Urinary bladder (tissue), 4 donors: Measurements from ENCODE around the gene SPATS2L. TPM values are rescaled to one million over a fixed set of nuclear protein-coding genes. Genes with fewer than 3 reads are reported as not detected.

Experiments
- DNase-seq: peaks from one replicate; pipeline ENCODE4 v3.0.0-alpha.2; 2015; ENCODE audit errors: extremely low spot score
- H3K27ac ChIP-seq: one replicate; pipeline ENCODE4 v1.5.1; 2013; ENCODE audit warnings: low read depth, mild to moderate bottlenecking, moderate library complexity
- H3K36me3 ChIP-seq: one replicate; pipeline ENCODE4 v1.6.1; 2013; ENCODE audit warnings: mild to moderate bottlenecking, moderate library complexity; ENCODE audit not compliant: insufficient read depth
- H3K4me1 ChIP-seq: one replicate; pipeline ENCODE4 v1.6.1; 2013; ENCODE audit warnings: mild to moderate bottlenecking, moderate library complexity; ENCODE audit not compliant: insufficient read depth
- H3K4me3 ChIP-seq: one replicate; pipeline ENCODE4 v1.5.1; 2013; ENCODE audit warnings: low read depth, low read length
- WGBS: extraction: QIAGEN DNeasy Blood & Tissue Kit; methylation state at CpG from one replicate; pipeline ENCODE4 v1.1.7; 2013; 5-methylcytosine and 5-hydroxymethylcytosine counted together
- polyA plus RNA-seq: library from polyadenylated mRNA; stranded (reverse); fragments of 200-250 nt; gene quantifications from one replicate; pipeline ENCODE4 v1.2.3, GENCODE V29; 2013
- total RNA-seq: library from RNA; depleted of rRNA; stranded (reverse); fragments of >200 nt; gene quantifications from one replicate; pipeline ENCODE4 v1.2.3, GENCODE V29; 2014
- donor health status: healthy with polysubstance abuse.
- donor health status: healthy.

Gene SPATS2L
- total and polyA plus RNA-seq, 2 donors, result 57.7 to 128 TPM

GRCh38 chr2:200394045-200394444 is 87.6 kb downstream of the SPATS2L start:
- WGBS, result 98% methylated on average over 7 of the region's 7 CpGs
- H3K36me3 ChIP-seq, result peaks cover 2% of the 10 kb centered on the region
- DNase-seq, result no peak
- no peak overlapping the region for H3K27ac ChIP-seq
- no peak overlapping the region for H3K4me3 ChIP-seq
- H3K4me1 ChIP-seq, result no peaks in the 10 kb centered on the region

- no peak overlapping the region for H3K4me3 ChIP-seq
- DNase-seq, result no peak
- WGBS, result 63% methylated on average over 2 of the region's 2 CpGs
- no peaks in the 10 kb centered on the region for H3K4me1 ChIP-seq
- no peak overlapping the region for H3K27ac ChIP-seq
- no peaks in the 10 kb centered on the region for H3K36me3 ChIP-seq
These were observed 90.3 kb downstream of the SPATS2L start for GRCh38 chr2:200396781-200397242.

GRCh38 chr2:200397785-200398184 is 91.3 kb downstream of the SPATS2L start:
- Histone ChIP-seq H3K4me3 (no peak overlapping the region), H3K4me1 (no peaks in the 10 kb centered on the region), H3K27ac (no peak overlapping the region), H3K36me3 (no peaks in the 10 kb centered on the region)
- DNase-seq, result no peak
- WGBS, result 74% methylated on average over 4 of the region's 4 CpGs

GRCh38 chr2:200399046-200399445 is 92.6 kb downstream of the SPATS2L start:
- Histone ChIP-seq H3K4me1 (no peaks in the 10 kb centered on the region), H3K36me3 (no peaks in the 10 kb centered on the region), H3K4me3 (no peak overlapping the region), H3K27ac (no peak overlapping the region)
- no peak for DNase-seq
- WGBS, result 100% methylated on average over 1 of the region's 1 CpG

- WGBS, result 97% methylated on average over 1 of the region's 1 CpG
- Histone ChIP-seq H3K4me3 (no peak overlapping the region), H3K4me1 (no peaks in the 10 kb centered on the region), H3K36me3 (no peaks in the 10 kb centered on the region), H3K27ac (no peak overlapping the region)
- DNase-seq, result no peak
These were observed 93.1 kb downstream of the SPATS2L start for GRCh38 chr2:200399636-200400035.

- DNase-seq, result no peak
- Histone ChIP-seq H3K4me3 (no peak overlapping the region), H3K4me1 (peaks cover 2% of the 10 kb centered on the region), H3K36me3 (no peaks in the 10 kb centered on the region), H3K27ac (no peak overlapping the region)
- 91% methylated on average over 4 of the region's 4 CpGs for WGBS
These were observed 97.3 kb downstream of the SPATS2L start for GRCh38 chr2:200403814-200404213.

- WGBS, result 93% methylated on average over 4 of the region's 4 CpGs
- Histone ChIP-seq H3K36me3 (no peaks in the 10 kb centered on the region), H3K4me3 (no peak overlapping the region), H3K27ac (no peak overlapping the region), H3K4me1 (peaks cover 2% of the 10 kb centered on the region)
- no peak for DNase-seq
These were observed 98.1 kb downstream of the SPATS2L start for GRCh38 chr2:200404615-200405014.

GRCh38 chr2:200405599-200406298 is 99.3 kb downstream of the SPATS2L start:
- whole genome bisulfite sequencing, result 12% methylated on average over 1 of the region's 1 CpG
- Histone ChIP-seq H3K4me3 (no peak overlapping the region), H3K4me1 (peaks cover 2% of the 10 kb centered on the region), H3K27ac (no peak overlapping the region), H3K36me3 (no peaks in the 10 kb centered on the region)
- DNase-seq, result peak; percentile 39

GRCh38 chr2:200406379-200406778 is 99.9 kb downstream of the SPATS2L start:
- no peak for DNase-seq
- Histone ChIP-seq H3K36me3 (no peaks in the 10 kb centered on the region), H3K4me3 (no peak overlapping the region), H3K27ac (no peak overlapping the region), H3K4me1 (peaks cover 2% of the 10 kb centered on the region)
- 50% methylated on average over 2 of the region's 2 CpGs for WGBS

GRCh38 chr2:200408428-200409316 is 102.2 kb downstream of the SPATS2L start:
- Histone ChIP-seq H3K4me3 (no peak overlapping the region), H3K4me1 (peaks cover 2% of the 10 kb centered on the region), H3K36me3 (no peaks in the 10 kb centered on the region), H3K27ac (no peak overlapping the region)
- 80% methylated on average over 19 of the region's 19 CpGs for WGBS
- DNase-seq, result no peak

- no peak for DNase-seq
- Histone ChIP-seq H3K4me1 (peaks cover 1% of the 10 kb centered on the region), H3K36me3 (no peaks in the 10 kb centered on the region), H3K4me3 (no peak overlapping the region), H3K27ac (no peak overlapping the region)
These were observed 105.3 kb downstream of the SPATS2L start for GRCh38 chr2:200411831-200412230.

- Histone ChIP-seq H3K27ac (no peak overlapping the region), H3K4me3 (no peak overlapping the region), H3K4me1 (no peaks in the 10 kb centered on the region), H3K36me3 (no peaks in the 10 kb centered on the region)
- WGBS, result 94% methylated on average over 5 of the region's 5 CpGs
- DNase-seq, result no peak
These were observed 107.9 kb downstream of the SPATS2L start for GRCh38 chr2:200414367-200414766.

- Histone ChIP-seq H3K4me1 (no peaks in the 10 kb centered on the region), H3K36me3 (peaks cover 2% of the 10 kb centered on the region), H3K4me3 (no peak overlapping the region), H3K27ac (no peak overlapping the region)
- DNase-seq, result no peak
- 97% methylated on average over 2 of the region's 2 CpGs for WGBS
These were observed 109.0 kb downstream of the SPATS2L start for GRCh38 chr2:200415455-200415854.

GRCh38 chr2:200416878-200417277 is 110.4 kb downstream of the SPATS2L start:
- no peak overlapping the region for H3K4me3 ChIP-seq
- no peaks in the 10 kb centered on the region for H3K4me1 ChIP-seq
- H3K36me3 ChIP-seq, result peaks cover 4% of the 10 kb centered on the region
- 93% methylated on average over 8 of the region's 8 CpGs for WGBS
- no peak for DNase-seq
- H3K27ac ChIP-seq, result no peak overlapping the region
